Prostate gland (tissue), 2 donors: ENCODE data around the gene WDFY2.

Experiments used
- CTCF ChIP-seq, 4 experiments: fragments of 200-600 bp in 2 of 4; fragments of 450-650 bp in 2 of 4; sonication (generic) in 2 of 4; IDR thresholded peaks; 1 replicate in 3 of 4; 2 replicates in 1 of 4; pipeline ENCODE4 v1.5.1; 2016 to 2019; ENCODE audit warnings: antibody characterized with exemption in 4 of 4, mild to moderate bottlenecking in 2 of 4, moderate library complexity in 2 of 4
- POLR2AphosphoS5 ChIP-seq: sonication (generic); formaldehyde crosslinking; IDR thresholded peaks from one replicate; pipeline ENCODE4 v1.6.1; 2017; ENCODE audit warnings: antibody characterized with exemption

GRCh38 chr13:51588406-51588949, 4.2 kb downstream of the WDFY2 start:
- TF ChIP-seq CTCF (IDR thresholded peaks at IDR 0.05) (no peak), POLR2AphosphoS5 (no peak)
